SK-N-SH treated with all-trans-retinoic acid at 6 μM for 48 hours (cell line): ENCODE data around the gene SPINK13.

Source experiments
- ATAC-seq: fragments of 200-7000 bp; cut with Tn5 transposase; 3 replicates; pipeline ENCODE4 v1.9.1; 2020; ENCODE audit warnings: mild to moderate bottlenecking, moderate library complexity
- ARNTL ChIP-seq: fragments of 450-650 bp; formaldehyde crosslinking; IDR thresholded peaks from 2 replicates; pipeline ENCODE4 v1.5.0; 2020; ENCODE audit warnings: low read depth, mild to moderate bottlenecking, moderate library complexity, borderline replicate concordance
- BACH2 ChIP-seq: fragments of 250-450 bp; sonication (Bioruptor Pico); IDR thresholded peaks from 2 replicates; pipeline ENCODE4 v1.9.0; 2021; ENCODE audit warnings: mild to moderate bottlenecking, borderline replicate concordance
- CSDC2 ChIP-seq: fragments of 250-450 bp; sonication (Bioruptor Pico); IDR thresholded peaks from 2 replicates; pipeline ENCODE4 v1.5.0; 2020; ENCODE audit warnings: mild to moderate bottlenecking, moderate library complexity
- GLIS3 ChIP-seq: fragments of 250-450 bp; sonication (Bioruptor Pico); IDR thresholded peaks from 2 replicates; pipeline ENCODE4 v1.5.0; 2020; ENCODE audit warnings: mild to moderate bottlenecking, moderate library complexity
- ISL1 ChIP-seq: fragments of 250-450 bp; sonication (Bioruptor Pico); IDR thresholded peaks from 2 replicates; pipeline ENCODE4 v2.1.2; 2022; ENCODE audit warnings: mild to moderate bottlenecking, moderate library complexity
- PPARA ChIP-seq: fragments of 250-450 bp; sonication (Bioruptor Pico); IDR thresholded peaks from 2 replicates; pipeline ENCODE4 v1.5.0; 2020; ENCODE audit warnings: mild to moderate bottlenecking, borderline replicate concordance
- SNAI2 ChIP-seq: fragments of 250-450 bp; sonication (Bioruptor Pico); IDR thresholded peaks from 2 replicates; pipeline ENCODE4 v1.5.0; 2020; ENCODE audit warnings: mild to moderate bottlenecking, moderate library complexity
- TCF4 ChIP-seq: fragments of 250-450 bp; sonication (Bioruptor Pico); IDR thresholded peaks from 2 replicates; pipeline ENCODE4 v1.8.0; 2021; ENCODE audit warnings: mild to moderate bottlenecking, moderate library complexity, borderline replicate concordance
- TOX ChIP-seq: fragments of 250-450 bp; sonication (Bioruptor Pico); IDR thresholded peaks from 2 replicates; pipeline ENCODE4 v1.8.0; 2021; ENCODE audit warnings: mild to moderate bottlenecking, moderate library complexity, borderline replicate concordance
- ZFP30 ChIP-seq: fragments of 450-650 bp; formaldehyde crosslinking; IDR thresholded peaks from 2 replicates; pipeline ENCODE4 v1.5.0; 2022; ENCODE audit warnings: mild to moderate bottlenecking, moderate library complexity
- ZNF565 ChIP-seq: fragments of 450-650 bp; formaldehyde crosslinking; conservative IDR thresholded peaks from 2 replicates; pipeline ENCODE4 v1.5.0; 2020; ENCODE audit warnings: low read depth, mild to moderate bottlenecking, moderate library complexity
- ZNF70 ChIP-seq: fragments of 450-650 bp; formaldehyde crosslinking; IDR thresholded peaks from 2 replicates; pipeline ENCODE4 v1.5.0; 2020; ENCODE audit warnings: mild to moderate bottlenecking, moderate library complexity
- TF ChIP-seq, protein P1 (sequence below): fragments of 250-450 bp; sonication (Bioruptor Pico); IDR thresholded peaks from 2 replicates; pipeline ENCODE4 v1.5.1; 2021; ENCODE audit warnings: mild to moderate bottlenecking, moderate library complexity
- TF ChIP-seq, protein P2 (sequence below): fragments of 250-450 bp; sonication (Bioruptor Pico); IDR thresholded peaks from 2 replicates; pipeline ENCODE4 v1.5.0; 2020; ENCODE audit warnings: mild to moderate bottlenecking, moderate library complexity
- TF ChIP-seq, protein P3 (sequence below): fragments of 250-450 bp; sonication (Bioruptor Pico); IDR thresholded peaks from 2 replicates; pipeline ENCODE4 v1.5.1; 2020; ENCODE audit warnings: low read depth, mild to moderate bottlenecking, moderate library complexity
- TF ChIP-seq, protein P4 (sequence below): fragments of 250-450 bp; sonication (Bioruptor Pico); IDR thresholded peaks from 2 replicates; pipeline ENCODE4 v1.8.0; 2021; ENCODE audit warnings: low read depth, mild to moderate bottlenecking, moderate library complexity, borderline replicate concordance

SPINK13 gene, protein sequence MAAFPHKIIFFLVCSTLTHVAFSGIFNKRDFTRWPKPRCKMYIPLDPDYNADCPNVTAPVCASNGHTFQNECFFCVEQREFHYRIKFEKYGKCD

DNA sequence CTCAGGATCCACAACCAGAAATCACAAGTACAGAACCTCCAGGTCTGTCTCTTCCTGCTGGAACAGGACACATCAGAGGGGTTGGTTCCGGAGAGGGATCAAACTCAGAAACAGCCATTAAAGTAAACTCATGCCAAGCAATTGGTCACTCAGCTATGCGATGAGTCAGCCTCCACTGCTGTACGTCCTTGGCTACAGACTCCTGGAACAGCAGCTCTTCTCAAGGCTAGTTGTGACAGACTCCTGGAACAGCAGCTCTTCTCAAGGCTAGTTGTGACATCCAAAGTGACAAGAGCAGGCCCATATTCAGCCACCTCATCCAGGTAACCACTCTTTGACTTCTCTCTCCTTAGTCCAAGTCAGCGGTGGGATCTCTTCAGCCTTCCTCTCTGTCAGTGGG lies at the start of gene SPINK13:
SPINK13 (plus strand) TSS at position 229 of the 400 bp plus-strand sequence. CDS start 1,279 bp downstream, outside the sequence.
- peak; percentile 90 for ATAC-seq
- TF ChIP-seq, protein P1, sequence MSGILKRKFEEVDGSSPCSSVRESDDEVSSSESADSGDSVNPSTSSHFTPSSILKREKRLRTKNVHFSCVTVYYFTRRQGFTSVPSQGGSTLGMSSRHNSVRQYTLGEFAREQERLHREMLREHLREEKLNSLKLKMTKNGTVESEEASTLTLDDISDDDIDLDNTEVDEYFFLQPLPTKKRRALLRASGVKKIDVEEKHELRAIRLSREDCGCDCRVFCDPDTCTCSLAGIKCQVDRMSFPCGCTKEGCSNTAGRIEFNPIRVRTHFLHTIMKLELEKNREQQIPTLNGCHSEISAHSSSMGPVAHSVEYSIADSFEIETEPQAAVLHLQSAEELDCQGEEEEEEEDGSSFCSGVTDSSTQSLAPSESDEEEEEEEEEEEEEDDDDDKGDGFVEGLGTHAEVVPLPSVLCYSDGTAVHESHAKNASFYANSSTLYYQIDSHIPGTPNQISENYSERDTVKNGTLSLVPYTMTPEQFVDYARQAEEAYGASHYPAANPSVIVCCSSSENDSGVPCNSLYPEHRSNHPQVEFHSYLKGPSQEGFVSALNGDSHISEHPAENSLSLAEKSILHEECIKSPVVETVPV (CRISPR knock-in tag) = no peak
- TF ChIP-seq ZNF70 (no peak), ZFP30 (CRISPR knock-in tag) (no peak), ZNF565 (no peak)
- TF ChIP-seq, protein P2, sequence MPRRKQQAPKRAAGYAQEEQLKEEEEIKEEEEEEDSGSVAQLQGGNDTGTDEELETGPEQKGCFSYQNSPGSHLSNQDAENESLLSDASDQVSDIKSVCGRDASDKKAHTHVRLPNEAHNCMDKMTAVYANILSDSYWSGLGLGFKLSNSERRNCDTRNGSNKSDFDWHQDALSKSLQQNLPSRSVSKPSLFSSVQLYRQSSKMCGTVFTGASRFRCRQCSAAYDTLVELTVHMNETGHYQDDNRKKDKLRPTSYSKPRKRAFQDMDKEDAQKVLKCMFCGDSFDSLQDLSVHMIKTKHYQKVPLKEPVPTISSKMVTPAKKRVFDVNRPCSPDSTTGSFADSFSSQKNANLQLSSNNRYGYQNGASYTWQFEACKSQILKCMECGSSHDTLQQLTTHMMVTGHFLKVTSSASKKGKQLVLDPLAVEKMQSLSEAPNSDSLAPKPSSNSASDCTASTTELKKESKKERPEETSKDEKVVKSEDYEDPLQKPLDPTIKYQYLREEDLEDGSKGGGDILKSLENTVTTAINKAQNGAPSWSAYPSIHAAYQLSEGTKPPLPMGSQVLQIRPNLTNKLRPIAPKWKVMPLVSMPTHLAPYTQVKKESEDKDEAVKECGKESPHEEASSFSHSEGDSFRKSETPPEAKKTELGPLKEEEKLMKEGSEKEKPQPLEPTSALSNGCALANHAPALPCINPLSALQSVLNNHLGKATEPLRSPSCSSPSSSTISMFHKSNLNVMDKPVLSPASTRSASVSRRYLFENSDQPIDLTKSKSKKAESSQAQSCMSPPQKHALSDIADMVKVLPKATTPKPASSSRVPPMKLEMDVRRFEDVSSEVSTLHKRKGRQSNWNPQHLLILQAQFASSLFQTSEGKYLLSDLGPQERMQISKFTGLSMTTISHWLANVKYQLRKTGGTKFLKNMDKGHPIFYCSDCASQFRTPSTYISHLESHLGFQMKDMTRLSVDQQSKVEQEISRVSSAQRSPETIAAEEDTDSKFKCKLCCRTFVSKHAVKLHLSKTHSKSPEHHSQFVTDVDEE = no peak
- TF ChIP-seq, protein P3, sequence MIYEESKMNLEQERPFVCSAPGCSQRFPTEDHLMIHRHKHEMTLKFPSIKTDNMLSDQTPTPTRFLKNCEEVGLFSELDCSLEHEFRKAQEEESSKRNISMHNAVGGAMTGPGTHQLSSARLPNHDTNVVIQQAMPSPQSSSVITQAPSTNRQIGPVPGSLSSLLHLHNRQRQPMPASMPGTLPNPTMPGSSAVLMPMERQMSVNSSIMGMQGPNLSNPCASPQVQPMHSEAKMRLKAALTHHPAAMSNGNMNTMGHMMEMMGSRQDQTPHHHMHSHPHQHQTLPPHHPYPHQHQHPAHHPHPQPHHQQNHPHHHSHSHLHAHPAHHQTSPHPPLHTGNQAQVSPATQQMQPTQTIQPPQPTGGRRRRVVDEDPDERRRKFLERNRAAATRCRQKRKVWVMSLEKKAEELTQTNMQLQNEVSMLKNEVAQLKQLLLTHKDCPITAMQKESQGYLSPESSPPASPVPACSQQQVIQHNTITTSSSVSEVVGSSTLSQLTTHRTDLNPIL = no peak

DNA sequence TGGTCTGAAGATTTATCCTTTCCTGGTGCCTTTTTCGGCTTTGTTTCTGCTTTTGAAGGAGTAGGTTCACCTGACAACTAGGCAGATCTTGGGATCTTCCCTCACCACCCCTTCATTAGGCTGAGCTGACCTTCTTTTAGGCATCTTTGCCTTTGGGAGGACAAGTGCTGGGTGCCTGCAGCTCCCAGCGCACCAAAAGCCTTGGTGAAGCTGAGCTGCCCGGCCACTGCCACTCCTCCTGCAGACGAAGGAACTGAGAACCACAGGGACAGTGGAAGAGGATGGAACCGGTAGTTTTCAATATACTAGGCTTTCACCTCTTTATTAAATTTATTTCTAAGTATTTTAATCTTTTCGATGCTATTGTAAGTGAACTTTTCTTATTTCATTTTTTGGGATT lies 47.1 kb upstream of the SPINK13 start:
- no peak for ATAC-seq
- TF ChIP-seq, protein P3 = no peak
- TF ChIP-seq, protein P4, sequence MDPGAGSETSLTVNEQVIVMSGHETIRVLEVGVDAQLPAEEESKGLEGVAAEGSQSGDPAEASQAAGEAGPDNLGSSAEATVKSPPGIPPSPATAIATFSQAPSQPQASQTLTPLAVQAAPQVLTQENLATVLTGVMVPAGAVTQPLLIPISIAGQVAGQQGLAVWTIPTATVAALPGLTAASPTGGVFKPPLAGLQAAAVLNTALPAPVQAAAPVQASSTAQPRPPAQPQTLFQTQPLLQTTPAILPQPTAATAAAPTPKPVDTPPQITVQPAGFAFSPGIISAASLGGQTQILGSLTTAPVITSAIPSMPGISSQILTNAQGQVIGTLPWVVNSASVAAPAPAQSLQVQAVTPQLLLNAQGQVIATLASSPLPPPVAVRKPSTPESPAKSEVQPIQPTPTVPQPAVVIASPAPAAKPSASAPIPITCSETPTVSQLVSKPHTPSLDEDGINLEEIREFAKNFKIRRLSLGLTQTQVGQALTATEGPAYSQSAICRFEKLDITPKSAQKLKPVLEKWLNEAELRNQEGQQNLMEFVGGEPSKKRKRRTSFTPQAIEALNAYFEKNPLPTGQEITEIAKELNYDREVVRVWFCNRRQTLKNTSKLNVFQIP = no peak
- TF ChIP-seq TCF4 (CRISPR knock-in tag) (no peak), TOX (CRISPR knock-in tag) (no peak)

DNA sequence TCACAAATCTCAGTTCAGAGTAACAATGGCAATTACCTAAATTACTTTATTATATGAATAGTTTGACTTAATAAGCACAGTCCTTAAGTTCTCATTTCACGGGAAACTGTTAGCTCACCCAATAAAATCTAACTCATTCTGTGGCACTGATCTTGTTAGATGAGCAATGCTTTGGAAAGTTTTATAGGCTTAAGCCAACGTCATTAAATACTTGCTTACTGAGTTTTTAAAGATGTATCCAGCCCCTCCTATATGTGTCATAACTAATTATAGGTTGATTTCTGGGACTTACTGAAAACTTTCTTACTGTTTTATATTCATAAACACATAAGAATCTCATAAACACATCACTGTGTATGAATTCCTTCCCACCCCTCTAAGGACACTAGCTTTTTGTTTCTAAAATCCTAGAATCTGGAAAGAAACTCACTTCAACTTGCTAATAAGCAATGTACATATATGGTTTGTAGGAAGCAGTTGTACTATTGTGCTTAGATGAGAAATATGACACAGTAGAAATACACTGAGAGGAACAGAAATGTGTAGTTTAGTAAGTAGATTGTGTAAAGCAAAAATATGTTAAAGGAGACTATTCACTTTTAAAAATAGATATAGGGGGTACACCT lies 44.4 kb upstream of the SPINK13 start:
- no peak for ATAC-seq
- no peak for TF ChIP-seq ISL1 (CRISPR knock-in tag)
- no peak for TF ChIP-seq BACH2 (CRISPR knock-in tag)
- TF ChIP-seq PPARA = no peak
- TF ChIP-seq ZFP30 (CRISPR knock-in tag) = no peak
- no peak for TF ChIP-seq ARNTL (CRISPR knock-in tag)
- TF ChIP-seq, protein P1 (CRISPR knock-in tag) = no peak

DNA sequence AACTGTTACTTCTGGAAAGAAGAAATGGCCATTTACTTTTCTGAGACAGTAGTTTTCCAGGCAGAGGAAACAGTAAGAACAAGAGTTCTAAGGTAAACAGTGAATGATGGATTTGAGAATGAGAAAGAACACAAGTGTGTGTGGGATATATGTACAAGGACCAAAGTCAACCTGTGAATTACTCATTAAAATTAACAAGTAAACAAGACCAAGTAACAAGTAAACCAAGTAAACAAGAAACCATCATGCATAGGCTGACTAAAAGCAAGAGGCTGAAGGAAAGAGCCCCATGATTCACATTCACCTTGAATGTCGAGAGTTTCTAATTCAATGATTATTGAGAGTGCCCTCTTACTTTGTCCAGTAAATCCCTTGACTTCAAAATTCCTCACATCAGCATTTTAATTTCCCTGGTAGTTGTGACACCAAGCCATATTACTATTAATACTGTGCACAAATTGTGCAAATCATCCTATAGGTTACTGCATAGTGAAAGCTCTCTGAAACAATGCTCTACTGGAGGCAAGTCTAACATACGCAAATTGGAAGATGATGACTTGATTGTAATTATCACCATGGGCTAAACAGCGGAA lies 40.1 kb upstream of the SPINK13 start:
- no peak for ATAC-seq
- TF ChIP-seq CSDC2 (CRISPR knock-in tag) = no peak
- TF ChIP-seq ARNTL (CRISPR knock-in tag) = no peak
- TF ChIP-seq, protein P2 = no peak
- TF ChIP-seq GLIS3 (CRISPR knock-in tag) = no peak
- no peak for TF ChIP-seq ZNF70
- TF ChIP-seq, protein P1 (CRISPR knock-in tag) = no peak
- TF ChIP-seq SNAI2 = no peak
- TF ChIP-seq TCF4 (CRISPR knock-in tag) = no peak
- no peak for TF ChIP-seq ISL1 (CRISPR knock-in tag)
- TF ChIP-seq PPARA = no peak
- TF ChIP-seq ZNF565 = no peak
- TF ChIP-seq, protein P3 = no peak
- no peak for TF ChIP-seq ZFP30 (CRISPR knock-in tag)
